ENCODE measurements around the gene TRMT10C.
A peak's percentile ranks its signal among the peaks of the same experiment; 100 is the strongest.
"Not testable (repeated sequence)": the region's sequence is repeated elsewhere in the genome, so short reads cannot be mapped to it uniquely, and the experiment has no call there.

TRMT10C gene

GRCh38 chr3:101532783-101533602, 28.7 kb upstream of the TRMT10C start:
- no peak overlapping the region for H3K4me3 ChIP-seq (ENCODE audit: low read length)
- DNase-seq (ENCODE audit: low read depth) = no peak
- TF ChIP-seq CTCF (conservative IDR thresholded peaks at IDR 0.05; ENCODE audit: low read length) = no peak

- DNase-seq (ENCODE audit: low read depth) = peak; percentile 11
- H3K4me3 ChIP-seq (ENCODE audit: low read length) = no peak overlapping the region
- TF ChIP-seq CTCF (conservative IDR thresholded peaks at IDR 0.05; ENCODE audit: low read length) = no peak
Measured at GRCh38 chr3:101533603-101533968, 28.1 kb upstream of the TRMT10C start.

GRCh38 chr3:101535221-101535620, 26.4 kb upstream of the TRMT10C start:
- no peak for DNase-seq (ENCODE audit: low read depth)
- H3K4me3 ChIP-seq (ENCODE audit: low read length) = no peak overlapping the region
- no peak for TF ChIP-seq CTCF (conservative IDR thresholded peaks at IDR 0.05; ENCODE audit: low read length)

- TF ChIP-seq CTCF (conservative IDR thresholded peaks at IDR 0.05; ENCODE audit: low read length) = no peak
Measured at GRCh38 chr3:101536266-101536665, 25.4 kb upstream of the TRMT10C start.

GRCh38 chr3:101536955-101537354, 24.7 kb upstream of the TRMT10C start:
- H3K4me3 ChIP-seq (ENCODE audit: low read length); DNase-seq (ENCODE audit: low read depth): not testable (repeated sequence)

More at GRCh38 chr3:101536266-101536665, 25.4 kb upstream of the TRMT10C start:
- DNase-seq (ENCODE audit: low read depth) = no peak
- no peak overlapping the region for H3K4me3 ChIP-seq (ENCODE audit: low read length)

- no peak for TF ChIP-seq CTCF (conservative IDR thresholded peaks at IDR 0.05; ENCODE audit: low read length)
- DNase-seq (ENCODE audit: low read depth) = no peak
Measured at GRCh38 chr3:101542957-101543356, 18.7 kb upstream of the TRMT10C start.

GRCh38 chr3:101544161-101544850, 17.4 kb upstream of the TRMT10C start:
- H3K4me3 ChIP-seq (ENCODE audit: low read length) = no peak overlapping the region
- no peak for DNase-seq (ENCODE audit: low read depth)

More at GRCh38 chr3:101542957-101543356, 18.7 kb upstream of the TRMT10C start:
- no peak overlapping the region for H3K4me3 ChIP-seq (ENCODE audit: low read length)

More at GRCh38 chr3:101544161-101544850, 17.4 kb upstream of the TRMT10C start:
- TF ChIP-seq CTCF (conservative IDR thresholded peaks at IDR 0.05; ENCODE audit: low read length) = no peak
